SK-N-SH treated with all-trans-retinoic acid at 6 μM for 48 hours (cell line): Measurements from ENCODE around the gene RNF126.

ENCODE experiments used
- ATAC-seq: fragments of 200-7000 bp; cut with Tn5 transposase; 3 replicates; pipeline ENCODE4 v1.9.1; 2020; ENCODE audit warnings: mild to moderate bottlenecking, moderate library complexity
- ARNTL ChIP-seq: fragments of 450-650 bp; formaldehyde crosslinking; IDR thresholded peaks from 2 replicates; pipeline ENCODE4 v1.5.0; 2020; ENCODE audit warnings: low read depth, mild to moderate bottlenecking, moderate library complexity, borderline replicate concordance
- BACH2 ChIP-seq: fragments of 250-450 bp; sonication (Bioruptor Pico); IDR thresholded peaks from 2 replicates; pipeline ENCODE4 v1.9.0; 2021; ENCODE audit warnings: mild to moderate bottlenecking, borderline replicate concordance
- CREB5 ChIP-seq: fragments of 250-450 bp; sonication (Bioruptor Pico); IDR thresholded peaks from 2 replicates; pipeline ENCODE4 v1.5.1; 2020; ENCODE audit warnings: low read depth, mild to moderate bottlenecking, moderate library complexity
- CSDC2 ChIP-seq: fragments of 250-450 bp; sonication (Bioruptor Pico); IDR thresholded peaks from 2 replicates; pipeline ENCODE4 v1.5.0; 2020; ENCODE audit warnings: mild to moderate bottlenecking, moderate library complexity
- CSRNP3 ChIP-seq: fragments of 250-450 bp; sonication (Bioruptor Pico); IDR thresholded peaks from 2 replicates; pipeline ENCODE4 v1.5.1; 2021; ENCODE audit warnings: mild to moderate bottlenecking, moderate library complexity
- GLIS3 ChIP-seq: fragments of 250-450 bp; sonication (Bioruptor Pico); IDR thresholded peaks from 2 replicates; pipeline ENCODE4 v1.5.0; 2020; ENCODE audit warnings: mild to moderate bottlenecking, moderate library complexity
- ISL1 ChIP-seq: fragments of 250-450 bp; sonication (Bioruptor Pico); IDR thresholded peaks from 2 replicates; pipeline ENCODE4 v2.1.2; 2022; ENCODE audit warnings: mild to moderate bottlenecking, moderate library complexity
- OSR1 ChIP-seq: fragments of 250-450 bp; sonication (Bioruptor Pico); IDR thresholded peaks from 2 replicates; pipeline ENCODE4 v1.8.0; 2022; ENCODE audit warnings: moderate library complexity, mild to moderate bottlenecking, inconsistent platforms
- PATZ1 ChIP-seq: fragments of 250-450 bp; sonication (Bioruptor Pico); IDR thresholded peaks from 2 replicates; pipeline ENCODE4 v1.8.0; 2020; ENCODE audit warnings: mild to moderate bottlenecking, moderate library complexity, borderline replicate concordance
- POU6F1 ChIP-seq: fragments of 250-450 bp; sonication (Bioruptor Pico); IDR thresholded peaks from 2 replicates; pipeline ENCODE4 v1.8.0; 2021; ENCODE audit warnings: low read depth, mild to moderate bottlenecking, moderate library complexity, borderline replicate concordance
- PPARA ChIP-seq: fragments of 250-450 bp; sonication (Bioruptor Pico); IDR thresholded peaks from 2 replicates; pipeline ENCODE4 v1.5.0; 2020; ENCODE audit warnings: mild to moderate bottlenecking, borderline replicate concordance
- RARB ChIP-seq: fragments of 250-450 bp; sonication (Bioruptor Pico); IDR thresholded peaks from 2 replicates; pipeline ENCODE4 v1.8.0; 2021; ENCODE audit warnings: mild to moderate bottlenecking, moderate library complexity
- SNAI2 ChIP-seq: fragments of 250-450 bp; sonication (Bioruptor Pico); IDR thresholded peaks from 2 replicates; pipeline ENCODE4 v1.5.0; 2020; ENCODE audit warnings: mild to moderate bottlenecking, moderate library complexity
- TCF4 ChIP-seq: fragments of 250-450 bp; sonication (Bioruptor Pico); IDR thresholded peaks from 2 replicates; pipeline ENCODE4 v1.8.0; 2021; ENCODE audit warnings: mild to moderate bottlenecking, moderate library complexity, borderline replicate concordance
- TOX ChIP-seq: fragments of 250-450 bp; sonication (Bioruptor Pico); IDR thresholded peaks from 2 replicates; pipeline ENCODE4 v1.8.0; 2021; ENCODE audit warnings: mild to moderate bottlenecking, moderate library complexity, borderline replicate concordance
- ZC3H10 ChIP-seq: fragments of 250-450 bp; sonication (Bioruptor Pico); IDR thresholded peaks from 2 replicates; pipeline ENCODE4 v1.5.1; 2021; ENCODE audit warnings: mild to moderate bottlenecking, moderate library complexity
- ZFP3 ChIP-seq: fragments of 250-450 bp; sonication (Bioruptor Pico); IDR thresholded peaks from 2 replicates; pipeline ENCODE4 v1.5.0; 2020; ENCODE audit warnings: mild to moderate bottlenecking, moderate library complexity
- ZFP30 ChIP-seq: fragments of 450-650 bp; formaldehyde crosslinking; IDR thresholded peaks from 2 replicates; pipeline ENCODE4 v1.5.0; 2022; ENCODE audit warnings: mild to moderate bottlenecking, moderate library complexity
- ZNF565 ChIP-seq: fragments of 450-650 bp; formaldehyde crosslinking; conservative IDR thresholded peaks from 2 replicates; pipeline ENCODE4 v1.5.0; 2020; ENCODE audit warnings: low read depth, mild to moderate bottlenecking, moderate library complexity
- ZNF70 ChIP-seq: fragments of 450-650 bp; formaldehyde crosslinking; IDR thresholded peaks from 2 replicates; pipeline ENCODE4 v1.5.0; 2020; ENCODE audit warnings: mild to moderate bottlenecking, moderate library complexity
- ZNF8 ChIP-seq: fragments of 450-650 bp; formaldehyde crosslinking; IDR thresholded peaks from 2 replicates; pipeline ENCODE4 v1.5.0; 2020; ENCODE audit warnings: mild to moderate bottlenecking, moderate library complexity

The RNF126 gene

GRCh38 chr19:678791-679388 lies 15.9 kb upstream of the RNF126 start:
- TF ChIP-seq ZFP3 (CRISPR knock-in tag) (peak; percentile 99), SNAI2 (CRISPR knock-in tag) (no peak)

GRCh38 chr19:677601-678436 lies 14.8 kb upstream of the RNF126 start:
- TF ChIP-seq CSRNP3 (CRISPR knock-in tag) (no peak), RARB (CRISPR knock-in tag) (no peak), CSDC2 (CRISPR knock-in tag) (no peak), BACH2 (CRISPR knock-in tag) (no peak), SNAI2 (CRISPR knock-in tag) (no peak), ZFP3 (CRISPR knock-in tag) (no peak)
- no peak for ATAC-seq

More at GRCh38 chr19:678791-679388, 15.9 kb upstream of the RNF126 start:
- no peak for ATAC-seq

- TF ChIP-seq PATZ1 (CRISPR knock-in tag) = peak; percentile 59; the same call in 1 of the 2 replicates
- TF ChIP-seq TCF4 (CRISPR knock-in tag) = no peak
- ATAC-seq = peak; percentile 52
These were observed 14.2 kb upstream of the RNF126 start for GRCh38 chr19:677201-677600.

- no peak for TF ChIP-seq ZNF70 (CRISPR knock-in tag)
- TF ChIP-seq ZNF565 (CRISPR knock-in tag) = no peak
- no peak for TF ChIP-seq RARB (CRISPR knock-in tag)
- no peak for TF ChIP-seq ARNTL (CRISPR knock-in tag)
- TF ChIP-seq TOX (CRISPR knock-in tag) = no peak
- TF ChIP-seq CREB5 (CRISPR knock-in tag) = no peak
- no peak for TF ChIP-seq ZC3H10
- no peak for TF ChIP-seq ZFP3 (CRISPR knock-in tag)
- TF ChIP-seq ISL1 (CRISPR knock-in tag) = no peak
- no peak for TF ChIP-seq ZNF8 (CRISPR knock-in tag)
- TF ChIP-seq ZFP30 (CRISPR knock-in tag) = no peak
- no peak for ATAC-seq
These were observed 13.5 kb upstream of the RNF126 start, which contains the start of gene FSTL3 for GRCh38 chr19:676339-677105. FSTL3 (plus strand) TSS chr19:676392; CDS start chr19:676424, 32 bp downstream.

GRCh38 chr19:676007-676338 lies 13.0 kb upstream of the RNF126 start:
- no peak for ATAC-seq
- no peak for TF ChIP-seq POU6F1 (CRISPR knock-in tag)
- TF ChIP-seq GLIS3 (CRISPR knock-in tag) = no peak
- TF ChIP-seq ISL1 (CRISPR knock-in tag) = no peak
- no peak for TF ChIP-seq ARNTL (CRISPR knock-in tag)
- no peak for TF ChIP-seq CREB5 (CRISPR knock-in tag)
- TF ChIP-seq ZFP30 (CRISPR knock-in tag) = no peak
- TF ChIP-seq CSRNP3 (CRISPR knock-in tag) = no peak
- no peak for TF ChIP-seq ZC3H10
- TF ChIP-seq ZNF70 (CRISPR knock-in tag) = no peak
- TF ChIP-seq OSR1 (CRISPR knock-in tag) = no peak
- TF ChIP-seq SNAI2 (CRISPR knock-in tag) = no peak
- no peak for TF ChIP-seq CSDC2 (CRISPR knock-in tag)
- TF ChIP-seq PPARA (CRISPR knock-in tag) = no peak
